ENCODE results near the gene PTK7. TPM values are rescaled to one million over a fixed set of nuclear protein-coding genes. Genes with fewer than 3 reads are reported as not detected.

The PTK7 gene
- total and polyA plus RNA-seq, 8 donors: 4.0 to 64.9 (median 27.4) TPM

DNA sequence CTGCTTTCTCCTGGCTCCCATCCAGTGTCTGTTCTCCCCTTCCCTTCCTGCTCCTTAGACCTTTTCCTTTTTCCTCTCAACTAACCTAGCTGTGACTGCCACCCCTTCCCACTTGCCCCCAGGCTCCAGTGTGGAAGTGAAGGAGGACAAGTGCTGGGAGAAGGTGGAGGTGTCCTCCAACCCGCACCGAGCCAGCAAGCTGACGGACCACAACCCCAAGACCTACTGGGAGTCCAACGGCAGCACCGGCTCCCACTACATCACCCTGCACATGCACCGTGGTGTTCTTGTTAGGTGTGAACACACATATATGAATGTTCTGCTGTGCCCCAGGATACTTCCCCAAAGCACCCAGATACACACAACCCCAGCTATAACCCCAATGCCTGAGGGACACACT is 124.4 kb downstream of the PTK7 start:
- 91 to 99% (median 94%) methylated on average over 6 of the region's 6 CpGs for WGBS, 5 donors

DNA sequence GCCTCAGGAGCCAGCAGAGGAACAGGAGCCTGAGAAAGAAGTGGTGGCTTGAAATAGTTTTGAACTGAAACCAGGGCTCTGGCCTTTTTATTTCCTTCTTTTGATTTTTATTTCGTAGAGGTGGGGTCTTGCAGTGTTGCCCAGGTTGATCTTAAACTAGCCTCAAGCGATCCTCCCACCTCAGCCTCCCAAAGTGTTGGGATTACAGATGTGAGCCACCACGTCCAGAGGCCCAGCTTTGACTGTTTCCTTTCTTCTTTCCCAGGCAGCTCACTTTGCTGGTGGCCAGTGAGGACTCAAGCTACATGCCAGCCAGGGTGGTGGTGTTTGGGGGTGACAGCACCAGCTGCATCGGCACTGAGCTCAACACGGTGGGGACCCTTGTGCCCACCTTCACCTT is 126.3 kb downstream of the PTK7 start:
- H3K27me3 ChIP-seq: no peaks in the 10 kb centered on the region
- no peaks in the 10 kb centered on the region for H3K4me1 ChIP-seq
- TF ChIP-seq EP300 (IDR thresholded peaks at IDR 0.05) (no peak), POLR2AphosphoS5 (IDR thresholded peaks at IDR 0.05) (no peak), POLR2A (IDR thresholded peaks at IDR 0.05) (no peak)
- TF ChIP-seq, protein P1, sequence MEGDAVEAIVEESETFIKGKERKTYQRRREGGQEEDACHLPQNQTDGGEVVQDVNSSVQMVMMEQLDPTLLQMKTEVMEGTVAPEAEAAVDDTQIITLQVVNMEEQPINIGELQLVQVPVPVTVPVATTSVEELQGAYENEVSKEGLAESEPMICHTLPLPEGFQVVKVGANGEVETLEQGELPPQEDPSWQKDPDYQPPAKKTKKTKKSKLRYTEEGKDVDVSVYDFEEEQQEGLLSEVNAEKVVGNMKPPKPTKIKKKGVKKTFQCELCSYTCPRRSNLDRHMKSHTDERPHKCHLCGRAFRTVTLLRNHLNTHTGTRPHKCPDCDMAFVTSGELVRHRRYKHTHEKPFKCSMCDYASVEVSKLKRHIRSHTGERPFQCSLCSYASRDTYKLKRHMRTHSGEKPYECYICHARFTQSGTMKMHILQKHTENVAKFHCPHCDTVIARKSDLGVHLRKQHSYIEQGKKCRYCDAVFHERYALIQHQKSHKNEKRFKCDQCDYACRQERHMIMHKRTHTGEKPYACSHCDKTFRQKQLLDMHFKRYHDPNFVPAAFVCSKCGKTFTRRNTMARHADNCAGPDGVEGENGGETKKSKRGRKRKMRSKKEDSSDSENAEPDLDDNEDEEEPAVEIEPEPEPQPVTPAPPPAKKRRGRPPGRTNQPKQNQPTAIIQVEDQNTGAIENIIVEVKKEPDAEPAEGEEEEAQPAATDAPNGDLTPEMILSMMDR (IDR thresholded peaks at IDR 0.05): no peak
- no peak overlapping the region for H3K27ac ChIP-seq
- no peak for DNase-seq
- H3K4me3 ChIP-seq: no peak overlapping the region
- intact Hi-C loops (cut with DNase I; ENCODE audit: low total_unique reads): no loop called here
- no peaks in the 10 kb centered on the region for H3K9me3 ChIP-seq
- peaks cover 24 to 89% (median 70%) of the 10 kb centered on the region in 4 donors for H3K36me3 ChIP-seq
- WGBS, 5 donors: 85 to 90% (median 89%) methylated on average over 5 of the region's 5 CpGs

More for the DNA sequence above, 124.4 kb downstream of the PTK7 start:
- DNase-seq: no peak
- Histone ChIP-seq H3K9me3 (no peaks in the 10 kb centered on the region), H3K27me3 (no peaks in the 10 kb centered on the region), H3K36me3 (peaks cover 30 to 92% (median 80%) of the 10 kb centered on the region in 4 donors), H3K4me3 (no peak overlapping the region), H3K27ac (no peak overlapping the region), H3K4me1 (no peaks in the 10 kb centered on the region)
- intact Hi-C loops (cut with DNase I; ENCODE audit: low total_unique reads): no loop called here
- TF ChIP-seq POLR2AphosphoS5 (IDR thresholded peaks at IDR 0.05): no peak
- TF ChIP-seq, protein P1 (IDR thresholded peaks at IDR 0.05): no peak

DNA sequence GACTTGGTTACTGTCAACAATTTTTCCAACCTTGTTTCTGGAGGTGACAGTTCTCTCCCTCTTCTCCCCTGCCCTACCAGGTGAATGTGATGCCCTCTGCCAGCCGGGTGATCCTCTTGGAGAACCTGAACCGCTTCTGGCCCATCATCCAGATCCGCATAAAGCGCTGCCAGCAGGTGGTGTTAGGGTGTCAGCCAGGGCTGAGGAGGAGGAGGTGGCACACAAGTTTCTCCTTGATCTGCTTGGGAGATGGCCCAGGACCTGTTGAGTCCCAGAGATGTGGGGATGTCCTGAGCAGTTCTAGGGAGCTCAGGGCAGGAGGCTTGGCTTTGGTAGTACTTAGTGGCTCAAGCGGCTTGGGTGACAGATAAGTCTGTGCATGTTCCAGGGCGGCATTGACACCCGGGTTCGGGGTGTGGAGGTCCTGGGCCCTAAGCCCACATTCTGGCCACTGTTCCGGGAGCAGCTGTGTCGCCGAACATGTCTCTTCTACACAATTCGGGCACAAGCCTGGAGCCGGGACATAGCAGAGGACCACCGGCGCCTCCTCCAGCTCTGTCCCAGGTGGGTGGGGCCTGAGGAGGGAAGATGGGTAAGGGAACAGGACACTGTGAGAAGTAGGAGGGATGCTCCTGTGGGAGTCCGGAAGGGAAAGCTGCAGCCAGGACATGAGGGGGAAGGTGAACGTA is 127.1 kb downstream of the PTK7 start:
- intact Hi-C loops (cut with DNase I; ENCODE audit: low total_unique reads): no loop called here
- peaks cover 23 to 81% (median 63%) of the 10 kb centered on the region in 4 donors for H3K36me3 ChIP-seq
- H3K4me3 ChIP-seq: no peak overlapping the region
- 92 to 94% (median 93%) methylated on average over 17 of the region's 17 CpGs for WGBS, 5 donors
- no peak overlapping the region for H3K27ac ChIP-seq
- H3K4me1 ChIP-seq: no peaks in the 10 kb centered on the region
- no peak for TF ChIP-seq POLR2AphosphoS5 (IDR thresholded peaks at IDR 0.05)
- no peak for TF ChIP-seq EP300 (IDR thresholded peaks at IDR 0.05)
- TF ChIP-seq, protein P1 (IDR thresholded peaks at IDR 0.05): no peak
- no peak for TF ChIP-seq POLR2A (IDR thresholded peaks at IDR 0.05)
- no peaks in the 10 kb centered on the region for H3K9me3 ChIP-seq
- no peak for DNase-seq
- H3K27me3 ChIP-seq: no peaks in the 10 kb centered on the region

DNA sequence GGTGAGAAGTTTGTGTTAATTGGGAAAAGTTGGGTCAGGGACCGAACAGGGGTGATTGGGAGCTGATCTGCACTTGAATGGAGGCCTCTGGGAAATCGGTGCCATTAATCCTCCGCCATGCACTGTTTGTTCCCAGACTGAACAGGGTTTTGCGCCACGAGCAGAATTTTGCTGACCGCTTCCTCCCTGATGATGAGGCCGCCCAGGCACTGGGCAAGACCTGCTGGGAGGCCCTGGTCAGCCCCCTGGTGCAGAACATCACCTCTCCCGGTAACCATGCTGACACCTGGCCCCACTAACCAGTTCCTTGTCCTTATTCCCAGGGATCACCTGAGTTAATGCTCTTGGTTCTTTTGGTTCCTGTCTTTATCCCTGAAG is 127.6 kb downstream of the PTK7 start:
- Histone ChIP-seq H3K27me3 (no peaks in the 10 kb centered on the region), H3K4me3 (no peak overlapping the region), H3K36me3 (peaks cover 23 to 78% (median 58%) of the 10 kb centered on the region in 4 donors), H3K27ac (no peak overlapping the region), H3K4me1 (no peaks in the 10 kb centered on the region), H3K9me3 (no peaks in the 10 kb centered on the region)
- TF ChIP-seq, protein P1 (IDR thresholded peaks at IDR 0.05): no peak
- no peak for TF ChIP-seq EP300 (IDR thresholded peaks at IDR 0.05)
- intact Hi-C loops (cut with DNase I; ENCODE audit: low total_unique reads): no loop called here
- 93 to 97% (median 93%) methylated on average over 8 of the region's 8 CpGs for WGBS, 5 donors
- DNase-seq: no peak
